ENCODE measurements around the gene DSC2. TPM values are rescaled to one million over a fixed set of nuclear protein-coding genes. Genes with fewer than 3 reads are reported as not detected.

DSC2 gene
- total RNA-seq, 1 donor from 2014 or later: not detected

Other genes starting within 250 kb of the DSC2 start
- gene DSC3, start 59.7 kb downstream of the DSC2 start, total RNA-seq: not detected in 2 replicates
- gene DSC1, start 60.4 kb upstream of the DSC2 start, total RNA-seq: not detected in 2 replicates
- not detected in 2 replicates for gene DSG1, start 215.7 kb upstream of the DSC2 start, total RNA-seq